ENCODE measurements around the gene PLA1A.

Gene PLA1A

DNA sequence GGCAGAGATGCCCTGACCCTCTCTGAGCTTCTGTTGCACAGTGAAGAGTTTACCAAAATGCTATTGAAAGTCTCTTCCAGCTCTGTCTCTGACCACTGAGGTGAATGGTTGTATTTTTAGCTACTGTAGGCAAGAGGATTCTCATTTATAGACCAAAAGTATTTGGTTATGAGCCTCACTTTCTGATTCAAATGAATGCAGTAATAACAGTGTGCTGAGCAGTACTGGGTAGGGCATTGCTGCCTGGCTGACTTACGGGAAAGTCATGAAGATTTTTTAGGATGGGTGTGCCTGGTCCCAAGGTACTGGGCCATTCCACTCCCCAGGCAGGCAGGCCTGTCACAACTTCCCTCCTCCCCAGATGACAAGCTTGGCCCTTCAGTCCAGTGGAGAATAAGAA is 15.5 kb downstream of the PLA1A start:
- DNase-seq, result no peak

DNA sequence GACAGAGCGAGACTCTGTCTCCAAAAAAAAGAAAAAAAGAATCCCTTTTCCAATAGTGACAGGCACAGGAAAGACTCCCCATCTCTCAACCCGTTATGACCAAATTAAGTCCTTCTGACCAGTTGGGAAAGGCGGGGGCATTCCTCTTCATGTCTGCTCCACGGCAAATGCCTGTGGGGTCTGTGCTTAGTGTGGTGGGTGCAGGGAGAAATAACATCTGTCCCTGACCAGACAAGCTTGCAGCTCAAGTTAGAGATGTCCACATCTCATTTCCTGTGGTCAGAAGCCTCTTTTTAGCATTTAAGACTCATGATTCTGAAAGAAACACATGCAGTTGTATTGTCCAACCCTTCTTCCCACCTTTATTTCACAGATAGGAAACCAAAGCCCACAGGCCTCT is 16.2 kb downstream of the PLA1A start:
- DNase-seq, result no peak

DNA sequence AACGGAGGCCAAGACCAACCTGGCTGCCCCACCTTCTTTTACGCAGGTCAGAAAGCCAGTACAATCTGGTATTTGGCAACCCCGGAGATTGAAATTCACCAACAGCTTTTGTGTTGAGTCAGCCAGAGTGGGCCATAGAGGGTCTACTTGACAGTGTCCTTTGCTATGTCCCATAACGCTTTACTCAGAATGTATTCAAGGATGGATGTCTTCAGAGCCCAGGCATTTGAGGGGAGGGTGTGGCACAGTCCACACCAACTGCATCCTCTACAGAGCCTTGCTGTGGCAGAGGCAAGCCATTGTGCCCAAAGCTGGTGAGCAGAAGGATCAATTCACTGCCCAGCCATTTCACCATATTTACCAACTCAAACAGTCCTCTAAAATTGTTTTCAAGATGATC is 18.4 kb downstream of the PLA1A start:
- DNase-seq, result no peak

DNA sequence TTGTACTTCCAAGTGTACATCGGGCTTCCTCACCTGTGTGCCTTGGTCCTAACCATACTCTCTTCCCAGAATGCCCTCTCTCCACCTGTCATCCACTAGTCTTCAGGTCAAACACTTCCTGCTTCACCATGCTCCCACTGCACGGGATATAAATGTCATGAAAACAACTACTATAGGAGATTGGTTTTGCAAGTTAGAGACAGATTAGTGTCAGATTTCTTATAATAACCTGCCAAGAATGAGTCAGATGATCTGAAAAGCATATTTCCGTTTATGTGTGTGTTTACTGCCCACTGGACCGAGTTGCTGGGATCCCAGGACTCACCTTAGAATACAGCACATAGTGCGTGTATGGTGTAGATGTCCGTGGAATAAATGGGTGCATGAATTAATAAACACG is 21.4 kb downstream of the PLA1A start:
- DNase-seq, result no peak

DNA sequence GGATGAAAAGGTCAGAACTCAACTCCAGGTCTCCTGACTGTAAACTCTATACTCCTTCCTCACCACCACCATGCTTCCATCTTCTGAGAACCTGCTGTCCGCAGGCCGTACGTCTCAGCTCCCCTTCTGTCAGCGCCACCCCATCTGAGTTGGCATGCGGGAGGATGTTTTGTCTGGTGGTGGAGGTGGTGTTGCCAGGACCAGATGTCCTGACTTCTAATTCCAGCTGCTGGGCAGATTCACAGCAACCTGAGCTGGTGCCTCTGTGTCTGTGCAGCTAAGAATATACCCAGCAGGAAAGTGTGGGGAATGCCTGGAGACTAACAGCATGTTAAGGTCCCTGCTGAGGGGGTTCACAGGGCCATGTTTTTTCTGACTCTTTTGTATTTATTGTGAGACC is 23.2 kb downstream of the PLA1A start:
- no peak for DNase-seq

DNA sequence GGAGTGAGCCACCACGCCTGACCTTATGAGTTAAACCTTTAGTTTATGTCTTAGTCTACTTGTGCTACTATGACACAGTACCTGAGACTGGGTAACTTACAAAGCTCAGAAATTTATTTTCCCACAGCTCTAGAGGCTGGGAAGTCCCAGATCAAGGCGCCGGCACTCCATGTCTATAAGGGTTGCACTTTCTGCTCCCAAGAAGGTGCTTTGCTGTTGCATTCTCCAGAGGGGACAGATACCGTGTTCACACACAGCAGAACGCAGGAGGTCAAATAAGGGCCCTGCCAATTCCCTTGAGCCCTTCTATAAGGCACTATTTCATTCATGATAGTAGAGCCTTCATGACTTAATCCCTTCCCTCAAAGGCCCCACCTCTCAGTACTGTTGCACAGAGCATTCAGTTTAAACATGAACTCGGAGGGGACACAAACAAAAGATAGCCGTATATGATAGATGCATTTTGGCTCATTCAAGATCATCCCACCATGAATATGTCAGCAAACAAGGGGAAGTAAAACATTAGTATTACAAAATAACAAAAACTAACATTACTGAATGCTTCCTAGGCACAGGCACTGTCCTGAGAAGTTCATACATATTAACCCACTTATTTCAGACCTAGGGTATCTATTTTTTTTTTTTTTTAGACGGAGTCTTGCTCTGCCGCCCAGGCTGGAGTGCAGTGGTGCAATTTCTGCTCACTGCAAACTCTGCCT is 26.5 kb downstream of the PLA1A start:
- DNase-seq, result no peak

DNA sequence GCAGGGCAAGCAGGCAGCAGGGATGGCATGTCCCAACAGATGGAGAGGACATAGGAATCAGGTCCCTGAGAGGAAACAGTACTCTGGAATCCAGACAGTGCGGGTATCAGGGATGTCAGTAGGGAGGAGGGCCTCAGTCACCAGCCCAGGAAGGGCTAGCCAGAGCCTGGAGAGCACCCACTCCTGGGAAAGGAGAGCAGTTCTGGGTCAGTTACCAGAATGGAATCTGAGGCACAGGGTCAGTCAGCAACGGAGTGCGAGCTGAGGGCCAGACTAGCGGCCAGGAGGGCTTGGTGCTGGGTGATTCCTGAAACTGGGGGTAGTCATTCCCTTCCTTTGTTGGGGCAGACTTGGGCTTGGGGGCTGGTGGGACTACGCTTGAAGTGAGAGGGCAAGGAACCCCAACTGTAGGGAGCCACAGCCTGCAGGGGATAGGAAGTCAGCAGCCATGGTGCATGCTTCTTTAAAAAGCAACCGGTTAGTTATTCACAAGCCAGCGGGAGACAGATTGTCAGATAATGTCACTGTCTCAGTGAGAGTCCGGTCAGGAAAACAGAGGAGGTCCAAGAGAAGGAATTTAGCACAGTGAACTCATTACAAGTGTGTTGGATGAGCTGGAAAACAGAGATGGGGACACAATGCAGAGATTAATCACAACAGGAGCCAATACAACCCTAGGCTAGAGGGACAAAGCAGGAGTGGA is 27.9 kb downstream of the PLA1A start:
- no peak for DNase-seq

DNA sequence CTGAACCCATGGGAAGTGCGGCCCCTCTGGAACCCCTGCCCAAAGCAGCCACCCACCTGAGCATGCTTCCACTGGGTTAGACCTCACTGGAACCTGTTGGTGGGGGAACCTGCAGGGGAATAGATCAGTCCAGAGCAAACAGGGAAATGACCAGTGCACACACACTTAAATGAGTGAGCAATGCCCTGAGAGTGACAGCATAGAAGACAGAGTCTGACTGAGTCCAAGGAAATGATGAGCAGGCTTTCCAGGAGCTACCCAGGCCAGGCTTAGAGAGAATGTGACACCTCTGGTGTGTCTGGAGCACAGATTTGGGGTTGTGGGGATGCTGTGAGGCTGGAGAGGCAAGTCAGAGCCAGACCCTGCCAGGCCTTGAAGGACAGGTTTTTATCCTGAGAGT is 28.5 kb downstream of the PLA1A start:
- no peak for DNase-seq

DNA sequence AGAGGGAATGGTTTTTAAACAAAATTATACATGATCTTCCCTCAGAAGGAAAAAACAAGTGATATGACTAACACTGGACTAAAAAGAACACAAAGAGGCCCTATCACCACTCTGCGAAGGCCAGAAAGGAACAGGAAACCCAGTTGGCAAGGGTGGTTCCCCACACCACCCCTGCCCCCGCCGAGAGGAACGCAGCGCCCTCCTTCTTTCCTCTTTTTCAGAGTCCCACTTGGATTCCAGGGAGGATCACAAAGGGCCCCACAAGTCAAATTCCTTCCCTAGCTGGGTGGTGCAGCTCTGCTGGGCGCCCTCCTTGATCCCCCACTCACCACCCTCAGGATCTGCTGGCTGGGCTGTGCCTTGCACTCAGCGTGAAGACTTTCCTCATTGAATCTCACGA is 29.8 kb downstream of the PLA1A start:
- DNase-seq, result peak; percentile 22

DNA sequence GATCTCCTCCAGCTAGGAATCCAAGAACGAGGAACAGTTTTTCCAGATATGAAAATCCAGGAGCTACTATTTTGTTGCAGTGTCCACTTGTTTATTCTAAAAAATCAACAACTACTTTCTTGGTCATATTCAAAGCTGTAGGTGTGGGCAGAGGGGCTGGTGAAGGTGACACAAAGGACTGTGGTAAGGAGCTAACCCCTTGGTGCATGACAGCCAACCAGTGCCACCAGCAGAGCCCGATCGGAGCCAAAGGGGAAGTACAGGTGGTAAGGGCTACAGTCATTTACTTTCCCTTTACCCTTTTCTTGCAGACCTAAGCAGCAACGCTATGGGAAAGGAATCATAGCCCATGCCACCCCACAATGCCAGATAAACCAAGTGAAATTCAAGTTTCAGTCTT is 30.7 kb downstream of the PLA1A start:
- no peak for DNase-seq

DNA sequence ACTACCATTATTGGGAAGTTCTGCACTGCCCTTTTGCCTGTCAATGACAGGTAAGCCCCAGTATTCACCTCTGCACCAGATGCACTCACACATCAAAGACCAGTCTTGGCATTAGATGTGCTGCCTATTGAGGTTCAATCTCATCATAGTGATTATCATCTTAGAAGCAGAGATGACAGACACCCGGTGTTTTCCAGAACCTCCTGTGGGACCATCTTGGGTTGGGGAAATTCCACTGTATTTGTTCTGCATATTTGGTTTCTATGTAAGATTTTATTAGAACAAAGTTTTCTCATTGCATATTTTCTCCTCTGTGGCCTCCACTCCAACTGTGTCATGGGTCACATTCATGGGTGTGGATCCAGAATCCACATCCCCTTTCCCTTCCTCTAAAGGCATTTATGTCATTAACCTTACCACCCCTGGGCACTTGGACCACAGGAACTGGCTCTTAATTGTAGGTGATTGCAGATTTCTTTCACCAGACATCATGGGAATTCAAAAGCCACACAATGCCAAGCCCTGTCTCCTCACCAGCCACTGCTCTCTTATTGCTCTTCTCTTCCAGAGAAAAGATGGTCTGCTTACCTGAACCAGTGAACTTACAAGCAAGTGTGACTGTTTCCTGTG is 31.2 kb downstream of the PLA1A start:
- no peak for DNase-seq

DNA sequence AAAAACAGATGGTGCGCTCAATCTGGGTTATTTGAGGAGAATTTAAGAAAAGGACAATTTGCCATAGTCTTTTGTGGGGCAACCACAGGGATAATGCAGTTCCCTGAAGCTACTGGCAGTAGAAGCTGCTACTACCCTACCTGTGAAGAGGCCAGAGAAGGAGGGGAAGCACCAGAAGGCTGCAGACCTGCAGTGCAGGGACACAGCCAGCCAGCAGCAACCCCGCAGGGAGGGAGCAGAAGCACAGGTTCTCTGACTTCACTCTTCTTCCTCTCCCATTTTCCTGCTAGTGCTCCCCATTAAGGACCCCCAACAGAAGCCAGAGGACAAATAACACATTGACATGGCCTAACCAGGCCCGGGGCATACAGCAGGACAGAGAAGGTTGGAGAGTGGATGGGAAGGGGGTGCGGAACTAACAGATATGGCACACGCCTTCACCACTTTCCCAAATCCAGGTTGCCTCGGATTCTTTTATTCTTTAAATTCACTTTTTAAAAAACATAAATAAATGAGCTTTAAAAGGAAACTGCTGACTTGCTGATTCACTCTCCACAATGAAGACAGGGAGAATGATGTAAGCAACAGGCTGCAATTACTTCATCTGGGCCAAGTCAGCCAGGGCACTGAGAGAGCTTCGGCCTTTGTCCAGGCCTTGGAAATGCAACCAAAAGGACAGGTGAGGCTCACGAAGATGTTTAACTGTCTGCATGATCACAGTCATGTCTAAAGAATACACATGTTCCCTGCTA is 32.6 kb downstream of the PLA1A start:
- no peak for DNase-seq

DNA sequence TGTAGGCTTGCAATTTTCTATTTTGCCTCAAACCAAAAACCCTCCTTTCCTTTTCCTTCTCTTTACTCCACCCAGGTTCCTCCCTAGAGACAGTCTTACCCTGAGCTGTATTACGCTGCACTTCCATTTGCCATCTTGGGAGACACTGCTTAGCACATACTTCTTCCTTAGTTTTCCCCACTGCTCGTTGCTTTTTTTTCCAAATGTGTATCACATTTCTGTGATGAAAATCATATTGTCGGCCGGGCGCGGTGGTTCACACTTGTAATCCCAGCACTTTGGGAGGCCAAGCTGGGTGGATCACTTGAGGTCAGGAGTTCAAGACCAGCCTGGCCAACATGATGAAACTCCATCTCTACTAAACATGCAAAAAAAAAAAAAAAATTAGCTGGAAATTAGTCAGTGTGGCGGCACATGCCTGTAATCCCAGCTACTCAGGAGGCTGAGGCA is 33.2 kb downstream of the PLA1A start:
- DNase-seq, result no peak

DNA sequence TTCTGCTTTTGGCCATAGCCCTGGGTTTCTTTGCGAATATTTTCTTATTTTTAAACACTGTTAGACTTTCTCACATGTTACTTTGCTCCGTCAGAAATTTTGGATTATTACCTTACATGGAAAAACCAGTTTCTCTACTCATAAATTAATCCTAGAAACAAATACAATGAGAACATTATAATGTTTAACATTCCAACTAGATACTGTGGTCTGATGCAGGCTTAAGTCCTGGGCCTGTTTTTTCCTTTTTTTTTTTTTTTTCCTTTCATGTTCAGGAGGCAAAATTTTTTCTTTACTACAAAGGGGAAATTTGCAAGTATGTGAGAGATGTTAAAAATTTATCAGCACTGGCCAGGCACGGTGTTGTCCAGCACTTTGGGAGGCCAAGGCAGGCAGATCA is 33.8 kb downstream of the PLA1A start:
- DNase-seq, result no peak

DNA sequence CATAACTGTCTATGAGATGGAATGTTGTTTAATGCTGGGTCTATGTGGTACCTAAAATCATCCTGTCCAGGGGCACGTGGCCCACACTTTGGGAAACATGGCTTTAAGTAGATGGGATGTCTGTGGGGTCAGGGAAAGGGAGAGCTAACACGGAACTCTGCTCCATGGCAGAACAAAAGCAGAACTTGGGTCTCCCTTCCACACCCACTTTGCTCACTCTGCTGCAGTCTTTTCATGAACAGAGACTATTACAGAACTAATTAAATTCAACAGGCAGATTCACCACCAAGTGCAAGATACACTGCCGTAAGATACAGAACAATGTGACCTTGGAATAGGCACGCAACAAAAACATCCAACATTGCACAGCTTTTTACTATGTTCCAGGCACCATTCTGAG is 34.5 kb downstream of the PLA1A start:
- no peak for DNase-seq

DNA sequence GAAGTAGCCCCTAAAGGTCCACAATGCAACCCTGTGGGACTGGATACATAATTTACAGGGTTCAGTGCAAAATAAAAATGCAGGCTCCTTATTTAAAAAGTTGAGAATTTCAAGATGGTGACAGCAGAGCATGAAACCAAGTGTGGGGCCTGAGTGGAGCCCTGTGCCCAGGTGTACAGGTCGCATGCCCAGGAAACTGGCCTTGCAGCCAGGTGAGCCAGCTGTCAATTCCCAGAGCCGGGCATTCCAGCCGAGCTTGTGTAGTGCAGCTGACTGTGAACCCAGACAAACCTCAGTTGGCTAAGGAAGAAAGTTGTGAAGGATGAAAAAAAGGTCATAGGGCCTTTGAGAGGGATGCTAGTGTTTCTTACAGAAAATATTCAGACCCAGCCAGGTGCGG is 35.1 kb downstream of the PLA1A start:
- no peak for DNase-seq

DNA sequence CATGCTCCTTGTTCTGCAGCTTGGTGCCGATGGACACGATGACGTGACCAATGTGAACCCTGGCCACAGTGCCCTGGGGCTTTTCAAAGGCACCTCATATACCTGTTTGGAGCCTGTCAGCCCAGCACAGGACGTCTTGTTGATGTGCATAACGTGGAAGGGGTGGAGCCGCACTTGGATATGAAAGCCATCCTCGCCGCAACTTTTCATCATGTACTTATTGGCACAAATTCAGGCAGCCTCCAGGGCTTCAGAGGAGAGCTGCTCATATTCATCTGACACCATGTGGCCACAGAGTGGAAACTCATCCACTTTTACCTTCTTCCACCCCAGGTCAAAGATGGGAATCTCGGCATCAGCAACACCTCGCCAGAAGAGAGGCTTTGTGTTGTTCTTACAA is 38.0 kb downstream of the PLA1A start:
- no peak for DNase-seq

DNA sequence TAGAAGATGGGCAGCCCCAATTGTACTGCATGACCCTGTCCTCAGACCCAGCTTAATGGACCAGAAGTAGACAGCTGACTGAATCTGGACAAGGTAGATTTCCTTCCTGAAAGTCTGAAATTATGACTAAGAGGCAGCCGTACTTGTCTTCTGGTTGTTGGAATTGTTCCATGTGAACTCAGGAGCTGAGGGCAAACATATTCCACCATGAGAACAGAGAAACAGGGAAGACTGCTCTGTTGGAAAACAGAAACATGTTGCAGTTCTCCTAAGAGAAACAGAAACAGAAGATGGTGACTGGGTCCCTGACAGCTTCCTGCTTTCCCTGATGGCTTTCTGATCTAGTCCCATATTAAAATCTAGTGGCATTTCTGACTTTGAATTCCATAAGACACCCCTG is 38.6 kb downstream of the PLA1A start:
- DNase-seq, result no peak

DNA sequence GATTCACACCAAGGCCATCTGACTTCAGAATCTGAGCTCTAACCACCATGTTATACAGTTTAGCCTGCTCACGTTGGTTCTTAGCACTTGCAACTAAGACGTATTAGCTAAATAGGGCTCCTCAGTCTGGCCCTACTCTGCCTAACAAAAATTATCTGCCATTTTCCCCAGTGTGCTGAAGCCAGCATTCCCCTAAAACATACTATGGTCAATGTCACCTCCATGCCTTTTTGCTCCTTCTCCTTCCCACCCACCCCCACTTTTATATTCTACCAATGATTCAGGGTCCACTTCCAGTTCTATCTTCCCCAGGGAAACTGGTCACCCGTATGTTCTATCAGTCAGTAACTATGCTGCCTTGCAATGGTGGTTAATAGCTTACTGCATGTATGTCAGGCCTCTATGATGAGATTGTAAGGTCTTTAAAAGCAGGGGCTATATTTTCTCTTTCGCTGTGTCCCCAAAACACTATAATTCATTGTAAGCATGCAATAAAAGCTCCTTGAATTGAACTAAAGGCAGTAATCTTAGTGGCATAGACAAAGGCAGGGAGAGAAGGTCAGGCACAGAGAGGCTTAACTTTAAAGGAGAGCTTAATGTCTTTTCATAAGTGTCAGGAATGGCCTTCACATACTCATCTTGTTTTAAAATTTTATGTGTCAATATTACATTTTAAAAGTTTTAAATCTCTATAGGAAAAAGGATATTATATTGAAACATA is 39.4 kb downstream of the PLA1A start:
- no peak for DNase-seq

DNA sequence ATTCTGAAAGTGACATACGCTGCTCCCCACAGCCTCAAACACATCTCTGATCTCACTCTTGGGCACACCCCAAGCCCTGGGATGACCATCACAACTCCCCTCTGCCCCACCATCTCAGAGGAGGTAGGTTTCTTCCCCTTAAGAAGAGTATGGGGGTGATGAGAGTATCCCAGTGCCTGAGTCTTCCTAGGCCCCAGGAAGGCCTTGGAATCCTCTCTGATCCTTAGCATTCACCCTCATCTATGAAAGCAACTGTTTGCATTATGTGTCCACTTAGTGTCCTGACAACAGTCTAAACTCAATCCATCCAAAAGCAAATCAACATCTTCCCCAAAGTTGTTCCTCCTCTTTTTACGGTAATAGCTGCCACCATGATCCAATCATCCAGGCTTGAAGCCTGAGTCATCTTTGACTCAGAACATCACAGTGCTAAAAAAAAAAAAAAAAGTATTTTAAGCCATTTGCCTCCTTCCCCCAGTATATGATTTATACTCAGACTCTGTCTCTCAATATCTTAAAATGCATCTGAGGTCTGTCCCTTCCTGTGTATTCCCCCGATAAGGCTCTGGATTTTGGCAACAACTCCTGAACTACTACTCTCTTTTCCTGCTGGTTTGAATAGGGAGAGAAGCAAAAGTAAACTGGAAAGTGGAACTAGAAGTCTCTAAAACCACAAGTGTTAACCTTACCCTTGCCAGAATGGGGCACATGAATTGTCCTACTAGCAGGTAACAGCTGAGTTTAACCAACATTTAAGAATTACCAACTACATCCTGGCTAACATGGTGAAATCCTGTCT is 40.2 kb downstream of the PLA1A start:
- no peak for DNase-seq

DNA sequence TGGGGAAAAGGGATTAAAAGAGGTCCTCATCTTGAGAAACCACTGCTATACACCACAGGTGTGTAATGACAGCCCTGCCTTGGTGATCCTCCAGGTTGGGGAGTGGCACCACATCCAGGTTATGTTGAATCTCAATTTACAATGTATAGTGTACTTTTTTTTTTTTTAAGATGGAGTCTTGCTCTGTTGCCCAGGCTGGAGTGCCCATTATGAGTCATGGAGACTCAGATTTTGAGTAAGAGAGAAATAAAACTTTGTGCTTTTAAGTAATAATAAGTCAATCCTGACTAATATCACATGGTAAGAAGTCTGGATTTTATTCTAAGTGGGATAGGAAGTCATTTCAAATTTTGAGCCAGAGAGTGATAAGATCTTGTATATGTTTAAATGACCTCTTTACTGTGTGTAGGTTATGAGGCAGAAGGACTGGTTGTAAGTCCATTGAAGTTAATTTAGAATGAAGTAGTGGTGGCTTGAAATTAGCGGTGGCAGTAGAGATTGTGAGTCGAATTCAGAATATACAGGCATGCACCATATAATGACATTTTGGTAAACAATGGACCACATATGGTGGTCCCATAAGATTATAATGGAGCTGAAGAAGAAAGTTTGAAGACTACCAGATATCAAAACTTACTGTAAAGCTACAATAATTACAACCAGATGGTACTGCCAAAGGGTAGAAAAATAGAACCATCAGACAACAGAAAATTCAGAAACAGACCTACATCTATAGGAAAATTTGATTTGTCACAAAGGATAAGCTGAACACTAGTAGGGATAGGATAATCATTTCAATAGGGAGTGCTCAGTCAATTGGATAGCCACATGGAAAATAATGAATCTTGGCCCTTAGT is 42.0 kb downstream of the PLA1A start:
- no peak for DNase-seq

Data from activated effector memory CD4-positive, alpha-beta T cell treated with Interleukin-2 at 50 U/mL for 16 hours (primary cell).